ENCODE data around the gene FCER2. TPM values are rescaled to one million over a fixed set of nuclear protein-coding genes. Genes with fewer than 3 reads are reported as not detected.

FCER2 gene
- polyA plus RNA-seq, 2 of the 4 experiments (the other 2 are of a cell fraction): not detected

DNA sequence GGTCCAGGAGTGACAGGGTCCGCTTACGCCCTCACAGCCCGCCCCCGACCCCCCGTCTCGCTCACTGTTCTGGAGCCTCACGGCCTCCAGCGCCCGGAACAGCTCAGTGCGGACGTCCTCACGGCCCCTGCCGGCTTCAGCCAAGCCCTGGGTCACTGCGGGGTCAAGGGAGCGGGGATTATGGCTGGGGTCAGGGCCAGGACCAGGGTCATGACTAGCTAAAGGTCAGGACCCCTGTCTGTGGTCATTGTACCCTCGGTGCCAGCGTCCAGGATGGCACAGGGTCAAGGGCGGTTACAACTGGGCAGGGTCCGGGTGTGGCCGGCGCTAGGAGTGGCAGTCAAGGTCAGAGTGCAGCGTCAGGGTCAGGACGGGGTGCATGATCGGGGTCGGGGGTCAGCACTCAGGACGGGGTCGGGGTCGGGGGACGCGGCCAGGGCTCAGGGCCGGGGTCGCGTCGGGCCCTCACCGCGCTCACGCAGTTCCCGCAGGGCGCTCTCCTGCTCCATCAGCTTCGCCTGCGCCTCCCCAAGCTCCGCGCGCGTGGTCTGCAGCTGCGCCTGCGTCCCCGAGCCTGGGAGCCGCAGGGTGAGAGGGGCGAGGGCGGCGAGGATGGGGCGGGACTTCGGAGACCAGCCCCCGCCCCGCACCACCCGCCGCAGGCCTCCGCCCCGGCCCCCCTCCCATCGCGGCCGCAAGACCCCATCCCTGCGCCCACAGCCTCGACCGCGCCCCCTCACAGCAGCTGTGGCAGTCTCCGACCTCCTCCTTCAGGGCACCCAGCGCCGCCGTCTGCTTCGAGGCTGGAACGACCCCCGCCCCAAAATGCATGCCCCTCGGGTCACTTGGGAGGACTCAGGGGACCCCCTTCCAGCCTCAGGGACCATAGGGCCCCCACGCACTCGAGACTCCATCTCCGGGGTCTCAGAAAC, 28.6 kb upstream of the FCER2 start:
- 23% methylated on average over 5 of the region's 78 CpGs for WGBS (ENCODE audit: missing lambda C conversion rate)
- Histone ChIP-seq H3K4me3 (no peak overlapping the region), H3K4me1 (no peaks in the 10 kb centered on the region), H3K27ac (no peak overlapping the region), H3K4me2 (no peak overlapping the region), H3K9me3 (no peaks in the 10 kb centered on the region)
- FAIRE-seq (no peak), DNase-seq (ENCODE audit: low read depth in 1 of 2, low spot score in 1 of 2) (no peak), ATAC-seq (no peak)
- TF ChIP-seq ELK1 (IDR thresholded peaks at IDR 0.05; ENCODE audit: low read depth, low read length) (no peak), KDM1A (IDR thresholded peaks at IDR 0.05; ENCODE audit: low read depth) (no peak), BHLHE40 (IDR thresholded peaks at IDR 0.05; ENCODE audit: low read depth, low read length) (no peak), CHD2 (IDR thresholded peaks at IDR 0.05; ENCODE audit: low read length, partially characterized antibody) (no peak), JUNB (IDR thresholded peaks at IDR 0.05) (no peak), GATA3 (IDR thresholded peaks at IDR 0.05; ENCODE audit: borderline replicate concordance) (no peak), KDM5A (IDR thresholded peaks at IDR 0.05) (no peak), FOXS1 (CRISPR knock-in tag; IDR thresholded peaks at IDR 0.05) (no peak), TP53 (CRISPR knock-in tag; IDR thresholded peaks at IDR 0.05) (no peak), SMC3 (IDR thresholded peaks at IDR 0.05) (no peak), MAFK (IDR thresholded peaks at IDR 0.05; ENCODE audit: partially characterized antibody) (no peak), REST (IDR thresholded peaks at IDR 0.05) (no peak), EHF (CRISPR knock-in tag; IDR thresholded peaks at IDR 0.05) (no peak), RFX5 (IDR thresholded peaks at IDR 0.05) (no peak)
- TF ChIP-seq, protein P1, sequence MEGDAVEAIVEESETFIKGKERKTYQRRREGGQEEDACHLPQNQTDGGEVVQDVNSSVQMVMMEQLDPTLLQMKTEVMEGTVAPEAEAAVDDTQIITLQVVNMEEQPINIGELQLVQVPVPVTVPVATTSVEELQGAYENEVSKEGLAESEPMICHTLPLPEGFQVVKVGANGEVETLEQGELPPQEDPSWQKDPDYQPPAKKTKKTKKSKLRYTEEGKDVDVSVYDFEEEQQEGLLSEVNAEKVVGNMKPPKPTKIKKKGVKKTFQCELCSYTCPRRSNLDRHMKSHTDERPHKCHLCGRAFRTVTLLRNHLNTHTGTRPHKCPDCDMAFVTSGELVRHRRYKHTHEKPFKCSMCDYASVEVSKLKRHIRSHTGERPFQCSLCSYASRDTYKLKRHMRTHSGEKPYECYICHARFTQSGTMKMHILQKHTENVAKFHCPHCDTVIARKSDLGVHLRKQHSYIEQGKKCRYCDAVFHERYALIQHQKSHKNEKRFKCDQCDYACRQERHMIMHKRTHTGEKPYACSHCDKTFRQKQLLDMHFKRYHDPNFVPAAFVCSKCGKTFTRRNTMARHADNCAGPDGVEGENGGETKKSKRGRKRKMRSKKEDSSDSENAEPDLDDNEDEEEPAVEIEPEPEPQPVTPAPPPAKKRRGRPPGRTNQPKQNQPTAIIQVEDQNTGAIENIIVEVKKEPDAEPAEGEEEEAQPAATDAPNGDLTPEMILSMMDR (IDR thresholded peaks at IDR 0.05): no peak
- CTCF ChIA-PET: no interaction called here
- POLR2A ChIA-PET: no interaction called here

- Histone ChIP-seq H3K4me2 (no peak overlapping the region), H3K4me3 (no peak overlapping the region), H3K27ac (no peak overlapping the region), H3K4me1 (no peaks in the 10 kb centered on the region), H3K9me3 (no peaks in the 10 kb centered on the region)
- FAIRE-seq (no peak), DNase-seq (ENCODE audit: low read depth in 1 of 2, low spot score in 1 of 2) (no peak), ATAC-seq (no peak)
- POLR2A ChIA-PET: no interaction called here
- WGBS (ENCODE audit: missing lambda C conversion rate): 13% methylated on average over 9 of the region's 34 CpGs
- no peak for TF ChIP-seq MYC (IDR thresholded peaks at IDR 0.05; ENCODE audit: borderline replicate concordance, low read length)
- TF ChIP-seq RARB (CRISPR knock-in tag; IDR thresholded peaks at IDR 0.05): no peak
- TF ChIP-seq, protein P1 (IDR thresholded peaks at IDR 0.05): no peak
- no peak for TF ChIP-seq USF2 (IDR thresholded peaks at IDR 0.05)
- TF ChIP-seq MAFK (IDR thresholded peaks at IDR 0.05; ENCODE audit: partially characterized antibody): no peak
- CTCF ChIA-PET: no interaction called here
Observed at GRCh38 chr19:7729831-7730285, 27.9 kb upstream of the FCER2 start.
